ENCODE results near the gene HCFC1R1.
"Not testable (repeated sequence)": the region's sequence is repeated elsewhere in the genome, so short reads cannot be mapped to it uniquely, and the experiment has no call there.

The HCFC1R1 gene, protein sequence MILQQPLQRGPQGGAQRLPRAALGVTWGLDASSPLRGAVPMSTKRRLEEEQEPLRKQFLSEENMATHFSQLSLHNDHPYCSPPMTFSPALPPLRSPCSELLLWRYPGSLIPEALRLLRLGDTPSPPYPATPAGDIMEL

DNA sequence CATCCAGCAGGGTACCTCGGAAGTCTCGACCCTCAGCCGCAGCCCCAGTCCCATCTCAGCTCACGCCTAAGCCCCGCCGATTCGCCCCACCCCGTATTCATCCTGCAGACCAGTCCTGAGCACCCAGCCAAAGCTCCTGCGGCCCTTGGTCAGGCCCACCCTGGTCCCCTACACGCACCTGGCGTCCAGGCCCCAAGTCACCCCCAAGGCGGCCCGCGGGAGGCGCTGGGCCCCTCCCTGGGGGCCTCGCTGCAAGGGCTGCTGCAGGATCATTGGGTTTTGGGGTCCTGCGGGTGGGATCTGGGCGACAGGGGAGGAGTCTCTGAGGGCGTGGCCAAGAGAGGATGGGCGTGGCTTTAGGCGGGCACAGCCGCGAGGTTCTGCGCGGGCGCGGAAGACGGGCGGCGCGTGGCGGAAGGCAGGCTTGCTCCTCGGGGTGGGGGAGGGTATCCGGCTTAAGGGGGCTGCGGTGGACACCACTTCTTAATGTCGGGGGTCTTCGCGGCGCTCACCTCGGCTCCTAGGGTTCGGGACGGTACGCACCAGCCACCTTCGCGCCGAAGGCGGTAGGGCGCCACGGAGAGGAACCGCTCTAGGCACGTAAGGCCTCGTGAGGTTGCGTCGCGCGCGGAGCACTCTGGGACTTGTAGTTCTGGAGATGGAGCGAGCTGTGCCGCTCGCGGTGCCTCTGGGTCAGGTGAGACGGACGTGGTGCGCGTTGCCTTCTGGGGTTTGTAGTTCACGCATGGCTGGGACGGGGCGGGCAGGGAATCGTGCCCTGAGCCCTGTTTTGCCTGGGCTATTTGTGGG is at the start of gene HCFC1R1, which contains the start of gene THOC6:
TSS of gene HCFC1R1 (minus strand) at position 274 of the 810 bp plus-strand sequence. CDS start at position 273, 1 bp downstream.
TSS of gene THOC6 (plus strand) at position 367 of the 810 bp plus-strand sequence. CDS start at position 659, 292 bp downstream.
- peak; percentile 80 for DNase-seq (ENCODE audit: low read depth)

DNA sequence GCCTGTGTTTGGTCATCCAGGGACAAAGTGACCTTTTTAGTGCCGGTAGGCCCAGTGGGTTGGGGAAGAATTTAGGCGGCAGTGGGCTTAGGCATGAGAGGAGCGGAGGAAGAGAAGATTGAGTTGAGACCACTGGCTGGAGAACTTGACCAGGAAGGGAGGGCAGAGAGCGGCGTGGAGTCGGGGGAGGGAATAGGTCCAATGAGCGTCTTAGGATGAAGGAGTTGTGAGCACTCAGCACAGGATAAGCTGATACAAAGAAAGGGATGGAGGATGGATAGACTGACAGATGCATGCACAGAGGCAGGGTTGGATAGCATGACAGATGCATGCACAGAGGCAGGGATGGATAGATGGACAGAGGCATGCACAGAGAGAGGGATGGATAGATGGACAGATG is 49.7 kb upstream of the HCFC1R1 start:
- DNase-seq (ENCODE audit: low read depth) = no peak

DNA sequence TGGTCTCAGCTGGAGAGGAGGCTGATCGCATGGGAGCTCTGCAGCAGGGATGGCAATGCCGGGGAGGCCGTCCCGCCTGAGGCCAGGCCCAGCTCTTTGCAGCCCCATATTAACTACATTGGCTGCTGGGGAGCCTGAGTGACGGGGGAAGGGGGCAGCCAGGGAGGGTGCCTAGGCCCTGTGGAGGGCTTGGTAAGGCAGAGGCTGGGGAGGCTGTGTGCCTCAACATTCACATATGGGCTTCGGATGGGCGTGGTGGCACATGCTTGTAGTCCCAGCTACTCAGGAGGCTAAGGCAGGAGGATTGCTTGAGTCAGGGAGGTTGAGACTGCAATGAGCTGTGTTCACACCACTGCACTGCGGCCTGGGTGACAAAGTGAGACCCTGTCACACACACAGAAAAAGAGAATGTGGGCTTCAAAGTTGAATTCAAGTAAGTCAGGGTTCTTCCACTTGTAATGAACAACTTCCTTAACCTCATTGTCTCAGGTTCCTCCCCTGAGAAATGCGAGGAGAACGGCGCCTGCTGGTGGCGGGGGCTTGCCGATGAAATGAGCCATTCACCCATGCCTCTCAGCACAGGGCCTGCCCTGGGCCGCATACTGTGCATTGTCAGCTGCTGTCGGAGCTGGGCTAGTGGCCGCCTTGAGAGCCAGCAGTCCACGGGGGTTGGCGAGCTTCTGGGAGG is 49.0 kb upstream of the HCFC1R1 start:
- DNase-seq (ENCODE audit: low read depth) = not testable (repeated sequence)

DNA sequence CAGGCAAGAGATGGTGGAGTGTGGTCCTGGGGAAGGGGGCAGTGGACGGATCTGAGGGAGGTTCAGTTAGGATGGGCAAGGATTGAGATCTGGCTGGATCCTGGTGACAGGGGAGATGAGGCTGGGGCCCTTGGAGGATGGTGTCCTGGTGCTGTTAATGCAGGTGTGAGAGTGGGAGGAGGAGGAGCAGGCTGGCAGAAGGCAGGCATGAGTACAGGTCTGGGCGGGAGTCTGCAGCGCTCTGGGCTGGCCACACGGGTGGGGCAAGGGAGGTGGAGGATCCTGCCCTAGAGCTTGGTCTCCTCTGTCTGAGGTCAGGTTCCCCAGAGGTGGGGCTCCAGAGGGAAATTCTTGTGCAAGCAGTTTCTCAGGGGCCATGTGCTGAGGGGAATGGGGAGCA is 48.4 kb upstream of the HCFC1R1 start:
- not testable (repeated sequence) for DNase-seq (ENCODE audit: low read depth)

DNA sequence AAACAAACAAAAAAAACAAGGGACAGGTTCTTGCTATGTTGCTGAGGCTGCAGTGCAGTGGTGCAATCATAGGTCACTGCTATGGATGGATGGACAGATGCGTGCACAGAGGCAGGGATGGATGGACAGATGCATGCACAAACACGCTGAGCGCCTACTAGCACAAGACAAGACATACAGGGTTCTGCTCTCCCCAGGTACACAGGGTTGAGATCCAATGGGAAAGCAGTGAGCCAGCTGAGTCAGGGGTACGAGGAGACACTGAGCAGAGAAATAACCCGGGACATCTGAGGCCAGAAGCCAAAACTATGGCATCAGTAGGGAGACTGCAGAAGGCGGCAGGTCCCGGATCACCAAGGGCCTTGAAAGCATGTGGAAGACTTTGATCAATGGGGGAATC is 47.9 kb upstream of the HCFC1R1 start:
- no peak for DNase-seq (ENCODE audit: low read depth)

DNA sequence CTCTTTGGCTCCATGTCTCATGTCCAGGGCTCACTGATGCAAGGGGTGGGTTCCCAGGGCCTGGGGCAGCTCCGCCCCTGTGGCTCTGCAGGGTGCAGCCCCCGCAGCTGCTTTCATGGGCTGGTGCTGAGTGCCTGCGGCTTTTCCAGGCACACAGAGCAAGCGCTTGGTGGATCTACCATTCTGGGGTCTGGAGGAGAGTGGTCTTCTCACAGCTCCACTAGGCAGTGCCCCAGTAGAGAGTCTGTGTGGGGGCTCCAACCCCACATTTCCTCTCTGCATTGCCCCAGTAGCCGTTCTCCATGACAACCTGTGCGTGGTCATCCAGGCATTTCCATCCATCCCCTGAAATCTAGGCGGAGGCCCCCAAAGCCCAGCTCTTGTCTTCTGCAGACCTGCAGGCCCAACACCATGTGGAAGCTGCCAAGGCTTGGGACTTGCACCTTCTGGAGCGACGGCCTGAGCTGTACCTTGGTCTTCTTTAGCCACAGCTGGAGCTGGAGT is 46.9 kb upstream of the HCFC1R1 start:
- DNase-seq (ENCODE audit: low read depth) = no peak

DNA sequence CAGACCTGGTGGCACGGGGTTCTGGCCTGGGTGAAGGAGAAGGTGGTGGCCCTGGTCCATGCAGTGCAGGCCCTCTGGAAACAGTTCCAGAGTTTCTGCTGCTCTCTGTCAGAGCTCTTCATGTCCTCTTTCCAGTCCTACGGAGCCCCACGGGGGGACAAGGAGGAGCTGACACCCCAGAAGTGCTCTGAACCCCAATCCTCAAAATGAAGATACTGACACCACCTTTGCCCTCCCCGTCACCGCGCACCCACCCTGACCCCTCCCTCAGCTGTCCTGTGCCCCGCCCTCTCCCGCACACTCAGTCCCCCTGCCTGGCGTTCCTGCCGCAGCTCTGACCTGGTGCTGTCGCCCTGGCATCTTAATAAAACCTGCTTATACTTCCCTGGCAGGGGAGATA is 45.4 kb upstream of the HCFC1R1 start:
- DNase-seq (ENCODE audit: low read depth) = not testable (repeated sequence)

DNA sequence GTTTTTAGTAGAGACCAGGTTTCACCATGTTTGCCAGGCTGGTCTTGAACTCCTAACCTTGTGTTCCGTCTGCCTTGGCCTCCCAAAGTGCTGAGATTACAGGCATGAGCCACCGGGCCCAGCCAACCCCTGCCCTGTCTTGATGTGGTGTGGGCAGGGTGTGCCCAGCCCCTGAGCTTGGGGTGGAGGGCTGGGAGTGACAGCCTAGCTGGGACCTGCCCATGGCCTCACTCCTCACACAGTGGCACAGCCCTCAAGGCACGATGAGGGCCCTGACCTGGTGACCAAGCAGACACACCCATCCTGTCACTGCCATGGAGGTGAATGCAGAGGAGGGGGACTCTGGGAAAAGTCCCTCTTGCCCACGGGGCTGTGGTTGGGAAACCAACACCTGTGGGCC is 44.7 kb upstream of the HCFC1R1 start:
- no peak for DNase-seq (ENCODE audit: low read depth)

DNA sequence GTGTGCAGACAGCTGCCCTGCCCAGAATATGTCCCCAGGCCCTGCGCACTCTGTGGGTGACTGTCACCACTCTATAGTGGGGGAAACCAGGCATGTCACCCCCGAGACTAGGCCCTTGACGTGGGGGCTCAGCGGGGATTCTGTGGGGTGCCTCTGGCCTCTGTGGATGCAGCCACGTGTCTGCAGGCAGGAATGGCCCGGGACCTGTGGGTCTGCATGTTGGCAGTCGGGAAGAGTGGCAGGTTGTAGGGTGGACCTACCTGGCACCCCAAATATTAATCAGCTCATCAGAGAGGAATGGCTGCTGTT is 42.7 kb upstream of the HCFC1R1 start:
- DNase-seq (ENCODE audit: low read depth) = no peak

DNA sequence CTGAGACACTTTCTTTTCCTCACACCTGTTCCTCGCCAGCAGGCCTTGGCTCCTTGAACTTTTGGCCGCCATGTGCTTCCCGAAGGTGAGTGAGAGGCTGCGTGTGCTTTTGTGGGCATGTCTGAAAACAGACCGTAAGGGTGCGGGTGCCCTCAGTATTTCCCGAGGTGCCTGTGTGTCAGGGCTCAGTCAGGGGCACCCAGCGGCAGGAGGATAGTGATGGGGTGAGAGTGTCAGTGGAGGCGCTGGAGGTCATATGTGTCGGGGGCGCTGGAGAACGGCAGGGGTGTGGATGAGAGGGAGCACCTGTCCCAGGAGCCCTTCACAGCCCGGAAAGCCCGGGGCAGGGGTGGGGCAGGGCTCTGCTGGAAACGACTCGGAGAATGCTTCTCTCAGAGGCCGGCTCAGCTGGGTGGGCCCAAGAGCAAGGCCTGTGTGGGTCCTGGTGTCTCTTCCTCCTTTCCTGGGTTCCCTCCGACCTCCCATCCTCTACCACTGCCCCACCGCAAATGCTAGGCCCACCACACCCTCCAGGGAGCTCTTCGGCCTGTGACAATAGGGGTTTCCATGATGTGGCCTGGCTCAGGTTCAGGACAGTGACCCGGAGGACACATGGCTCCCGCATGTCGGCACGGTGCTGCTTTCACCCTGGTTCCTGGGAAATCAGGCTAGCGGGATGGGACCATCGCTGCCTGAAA is 42.1 kb upstream of the HCFC1R1 start:
- no peak for DNase-seq (ENCODE audit: low read depth)

DNA sequence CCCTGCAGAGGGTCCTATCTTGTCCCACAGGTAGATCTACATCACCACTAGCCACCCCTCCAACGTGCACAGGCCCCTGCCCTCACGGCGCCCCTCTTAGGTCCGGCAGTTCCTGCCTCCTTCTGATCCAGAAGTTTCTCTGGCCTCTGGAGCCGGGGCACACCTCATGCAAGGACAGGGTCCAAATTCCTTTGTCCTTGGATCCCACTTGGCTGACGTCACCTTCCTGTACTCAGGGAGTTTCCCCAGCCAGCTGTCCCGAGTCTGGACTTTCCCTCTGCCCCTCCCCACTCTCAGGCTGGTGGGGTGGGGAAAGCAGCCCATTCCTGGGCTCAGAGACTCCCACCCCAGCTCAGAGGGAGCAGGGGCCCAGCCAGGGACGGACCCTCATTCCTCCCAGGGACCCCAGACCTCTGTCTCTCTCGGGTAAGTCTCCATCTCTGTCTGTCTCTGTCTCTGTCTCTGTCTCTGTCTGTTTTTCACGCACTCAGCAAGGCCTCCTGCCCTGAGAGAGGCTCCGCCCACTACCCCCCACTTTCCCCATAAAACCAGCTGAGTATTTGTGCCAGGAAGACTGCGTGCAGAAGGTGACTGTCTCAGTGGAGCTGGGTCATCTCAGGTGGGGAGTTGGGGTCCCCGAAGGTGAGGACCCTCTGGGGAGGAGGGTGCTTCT is 41.5 kb upstream of the HCFC1R1 start, which contains the start of gene IL32:
TSS of gene IL32 (plus strand) at position 572 of the 673 bp plus-strand sequence. CDS start 172 bp downstream, outside the sequence.
- peak; percentile 13 for DNase-seq (ENCODE audit: low read depth)

DNA sequence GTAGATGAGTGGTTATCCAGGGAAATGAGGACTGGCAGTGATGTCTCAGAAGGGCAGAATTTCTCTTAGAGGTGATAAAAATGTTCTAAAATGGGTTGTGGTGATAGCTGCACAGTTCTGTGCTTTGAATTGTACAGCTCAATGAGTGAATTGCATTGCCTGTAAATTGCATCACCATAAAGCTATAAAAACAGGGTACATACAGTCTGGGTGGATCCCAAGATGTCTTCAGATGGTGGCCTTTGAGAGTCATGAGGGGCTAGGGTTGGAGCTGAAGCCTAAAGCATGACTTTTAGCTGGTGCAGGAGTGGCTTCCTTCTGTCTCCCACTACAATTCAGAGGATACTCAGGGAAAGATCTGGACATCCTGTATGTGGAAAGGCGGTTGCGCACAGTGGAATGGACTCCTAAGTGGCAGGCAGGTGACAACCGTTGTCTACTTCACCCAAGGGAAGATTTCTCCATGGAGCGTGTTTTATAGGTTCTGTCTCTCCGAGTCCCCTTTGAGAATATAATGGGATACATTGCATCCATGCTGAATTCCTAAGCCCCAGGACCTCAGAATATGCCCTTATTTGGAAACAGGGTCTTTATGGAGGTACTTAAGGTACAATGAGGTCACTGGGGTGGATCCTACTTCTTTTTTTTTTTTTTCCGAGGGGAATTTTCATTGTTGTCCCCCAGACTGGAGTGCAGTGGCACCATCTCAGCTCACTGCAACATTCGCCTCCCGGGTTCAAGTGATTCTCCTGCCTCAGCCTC is 40.1 kb upstream of the HCFC1R1 start:
- DNase-seq (ENCODE audit: low read depth) = no peak

DNA sequence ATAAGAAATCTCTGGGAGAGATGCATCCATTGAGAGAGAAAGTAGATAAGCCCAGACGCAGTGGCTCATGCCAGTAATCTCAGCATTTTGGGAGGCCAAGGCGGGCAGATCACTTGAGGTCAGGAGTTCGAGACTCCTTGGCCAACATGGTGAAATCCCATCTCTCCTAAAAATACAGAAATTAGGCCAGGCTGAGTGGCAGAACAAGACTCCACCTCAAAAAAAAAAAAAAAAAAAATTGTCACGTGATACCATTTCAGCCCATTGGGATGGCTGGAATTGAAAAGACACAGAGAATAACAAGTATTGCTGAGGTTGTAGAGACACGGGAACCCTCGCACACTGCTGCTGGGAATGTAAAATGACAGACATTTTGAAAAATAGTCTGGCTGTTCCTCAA is 38.8 kb upstream of the HCFC1R1 start:
- DNase-seq (ENCODE audit: low read depth) = no peak

DNA sequence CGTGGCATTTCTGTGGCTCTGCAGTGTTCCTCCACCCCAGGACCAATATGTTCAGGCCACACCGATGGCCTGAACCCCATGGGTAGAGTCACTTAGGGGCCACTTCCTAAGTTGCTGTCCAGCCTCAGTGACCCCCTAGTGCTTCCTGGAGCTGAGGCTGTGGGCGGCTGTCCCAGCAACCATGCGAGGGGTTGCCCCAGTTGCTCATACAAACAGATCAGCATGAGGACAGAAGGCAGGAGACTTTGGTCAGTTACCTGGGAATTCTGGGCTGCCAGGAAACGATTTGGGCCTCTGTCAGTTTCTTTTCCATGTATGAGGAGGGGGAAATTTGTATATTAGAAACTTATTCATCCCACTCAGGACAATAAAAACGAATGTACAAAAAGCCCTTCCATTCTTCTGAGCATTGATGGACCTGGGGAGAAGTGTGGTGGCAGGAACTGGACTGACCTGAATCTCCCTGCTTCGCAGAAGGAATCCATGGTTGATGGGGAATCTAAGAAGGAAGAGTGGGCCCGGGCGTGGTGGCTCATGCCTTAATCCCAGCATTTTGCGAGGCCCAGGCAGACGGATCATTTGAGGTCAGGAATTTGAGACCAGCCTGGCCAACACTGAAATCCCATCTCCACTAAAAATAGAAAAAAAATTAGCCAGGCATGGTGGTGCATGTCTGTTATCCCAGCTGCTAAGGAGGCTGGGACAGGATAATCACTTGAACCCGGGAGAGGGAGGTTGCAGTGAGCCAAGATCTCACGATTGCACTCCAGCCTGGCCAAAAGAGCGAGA is 36.8 kb upstream of the HCFC1R1 start:
- no peak for DNase-seq (ENCODE audit: low read depth)

DNA sequence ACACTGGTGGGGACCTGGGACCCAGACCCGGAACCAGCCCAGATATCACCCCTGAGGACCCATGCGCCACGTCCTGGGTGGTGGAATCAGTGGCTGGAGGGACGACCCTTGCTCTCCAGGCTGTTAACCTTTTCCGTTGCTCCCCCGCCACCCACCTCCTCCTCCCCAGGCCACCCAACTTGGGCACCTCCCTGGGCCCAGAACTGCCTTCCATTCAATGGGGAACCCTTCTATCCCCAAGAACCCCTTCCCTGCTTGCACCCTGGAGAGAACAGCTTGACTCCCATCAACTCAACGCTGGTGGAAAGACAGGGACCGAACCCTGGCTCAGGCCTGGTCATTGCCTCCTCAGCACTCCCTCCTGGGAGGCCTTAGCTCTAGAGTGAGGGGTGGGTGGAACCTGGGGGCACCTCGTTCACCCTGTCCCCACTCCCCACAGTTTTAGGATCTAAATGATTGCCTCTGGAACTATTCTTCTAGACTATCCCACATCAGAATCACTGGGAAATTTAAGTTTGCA is 36.0 kb upstream of the HCFC1R1 start:
- DNase-seq (ENCODE audit: low read depth) = no peak

DNA sequence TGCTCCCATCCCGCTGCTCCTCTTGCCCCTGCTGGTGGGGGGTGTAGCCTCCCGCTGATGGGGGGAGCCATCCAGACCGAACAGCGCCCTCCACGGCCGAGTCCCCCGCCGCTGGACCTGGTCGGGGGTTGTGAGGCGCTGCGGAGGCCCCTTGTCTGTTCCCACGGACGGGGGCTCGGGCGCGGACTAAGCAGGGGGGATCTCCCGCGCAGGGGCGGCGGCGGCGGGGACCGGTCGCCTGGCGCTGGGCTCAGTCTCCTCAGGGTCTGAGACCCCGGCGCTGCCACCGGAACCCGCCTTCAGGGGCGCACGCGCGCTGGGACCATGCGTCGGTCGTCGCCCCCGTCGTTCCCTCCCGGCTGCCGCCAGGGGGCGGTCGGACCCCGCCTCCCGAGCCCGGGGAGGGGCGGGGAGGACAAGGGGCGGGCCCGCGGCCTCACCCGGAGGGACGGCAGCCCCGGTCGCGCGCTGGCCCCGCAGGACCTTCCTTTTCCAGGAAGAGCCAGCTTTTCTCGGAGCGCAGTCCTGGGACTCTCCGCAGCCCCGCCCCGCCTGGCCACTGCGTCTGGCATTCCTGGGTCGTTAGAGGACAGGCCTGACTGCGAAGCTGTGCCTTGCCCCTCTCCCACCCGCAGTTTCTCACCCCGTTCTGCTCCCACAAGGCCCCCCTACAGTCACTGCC is 35.4 kb upstream of the HCFC1R1 start:
- peak; percentile 50 for DNase-seq (ENCODE audit: low read depth)

DNA sequence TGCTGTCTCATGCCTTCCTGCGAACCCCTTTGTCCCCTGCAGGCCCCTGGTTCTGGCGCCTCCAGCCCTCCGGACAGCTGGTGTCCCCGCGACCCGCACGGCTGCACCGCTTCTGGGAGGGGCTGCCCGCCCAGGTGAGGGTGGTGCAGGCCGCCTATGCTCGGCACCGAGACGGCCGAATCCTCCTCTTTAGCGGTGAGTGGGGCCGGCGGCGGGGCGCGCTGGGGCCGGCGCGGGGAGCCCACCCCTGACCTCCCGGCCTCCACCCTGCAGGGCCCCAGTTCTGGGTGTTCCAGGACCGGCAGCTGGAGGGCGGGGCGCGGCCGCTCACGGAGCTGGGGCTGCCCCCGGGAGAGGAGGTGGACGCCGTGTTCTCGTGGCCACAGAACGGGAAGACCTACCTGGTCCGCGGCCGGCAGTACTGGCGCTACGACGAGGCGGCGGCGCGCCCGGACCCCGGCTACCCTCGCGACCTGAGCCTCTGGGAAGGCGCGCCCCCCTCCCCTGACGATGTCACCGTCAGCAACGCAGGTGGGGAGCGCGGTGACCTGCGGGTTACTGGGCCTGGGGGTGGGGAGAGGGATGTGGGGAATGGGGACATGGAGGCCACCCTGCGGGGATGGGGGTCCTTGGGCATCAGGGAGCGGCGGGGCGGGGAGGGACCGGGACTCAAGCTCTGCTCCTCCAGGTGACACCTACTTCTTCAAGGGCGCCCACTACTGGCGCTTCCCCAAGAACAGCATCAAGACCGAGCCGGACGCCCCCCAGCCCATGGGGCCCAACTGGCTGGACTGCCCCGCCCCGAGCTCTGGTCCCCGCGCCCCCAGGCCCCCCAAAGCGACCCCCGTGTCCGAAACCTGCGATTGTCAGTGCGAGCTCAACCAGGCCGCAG is 34.6 kb upstream of the HCFC1R1 start:
- no peak for DNase-seq (ENCODE audit: low read depth)

Measured in GM04503 (cell line).